Measurements from ENCODE around the gene CGNL1.

The CGNL1 gene

GRCh38 chr15:57463360-57463759 lies 87.1 kb downstream of the CGNL1 start:
- H3K4me1 ChIP-seq (ENCODE audit: control insufficient read depth, insufficient read depth, low read length, poor library complexity, severe bottlenecking) = no peaks in the 10 kb centered on the region
- H3K9me3 ChIP-seq (ENCODE audit: control insufficient read depth, low read length) = no peaks in the 10 kb centered on the region
- H3K36me3 ChIP-seq (ENCODE audit: control insufficient read depth, insufficient read depth, low read length) = no peaks in the 10 kb centered on the region
- H3K27me3 ChIP-seq (replicated peaks; ENCODE audit: control insufficient read depth, insufficient read depth, low read length, poor library complexity, severe bottlenecking) = no peaks in the 10 kb centered on the region
- no peak for DNase-seq
- H3K27ac ChIP-seq (ENCODE audit: insufficient read depth, low read length, poor library complexity, severe bottlenecking) = no peak overlapping the region
- no peak overlapping the region for H3K4me3 ChIP-seq (ENCODE audit: insufficient read depth, low read depth, low read length, poor library complexity, severe bottlenecking)

- no peak for DNase-seq
- Histone ChIP-seq H3K9me3 (ENCODE audit: control insufficient read depth, low read length) (no peaks in the 10 kb centered on the region), H3K27me3 (replicated peaks; ENCODE audit: control insufficient read depth, insufficient read depth, low read length, poor library complexity, severe bottlenecking) (no peaks in the 10 kb centered on the region), H3K4me3 (ENCODE audit: insufficient read depth, low read depth, low read length, poor library complexity, severe bottlenecking) (no peak overlapping the region), H3K4me1 (ENCODE audit: control insufficient read depth, insufficient read depth, low read length, poor library complexity, severe bottlenecking) (no peaks in the 10 kb centered on the region), H3K36me3 (ENCODE audit: control insufficient read depth, insufficient read depth, low read length) (no peaks in the 10 kb centered on the region), H3K27ac (ENCODE audit: insufficient read depth, low read length, poor library complexity, severe bottlenecking) (no peak overlapping the region)
These were observed 88.2 kb downstream of the CGNL1 start for GRCh38 chr15:57464480-57464879.

- H3K27ac ChIP-seq (ENCODE audit: insufficient read depth, low read length, poor library complexity, severe bottlenecking) = no peak overlapping the region
- no peak overlapping the region for H3K4me3 ChIP-seq (ENCODE audit: insufficient read depth, low read depth, low read length, poor library complexity, severe bottlenecking)
- H3K4me1 ChIP-seq (ENCODE audit: control insufficient read depth, insufficient read depth, low read length, poor library complexity, severe bottlenecking) = no peaks in the 10 kb centered on the region
- no peaks in the 10 kb centered on the region for H3K9me3 ChIP-seq (ENCODE audit: control insufficient read depth, low read length)
- no peaks in the 10 kb centered on the region for H3K36me3 ChIP-seq (ENCODE audit: control insufficient read depth, insufficient read depth, low read length)
- DNase-seq = no peak
- no peaks in the 10 kb centered on the region for H3K27me3 ChIP-seq (replicated peaks; ENCODE audit: control insufficient read depth, insufficient read depth, low read length, poor library complexity, severe bottlenecking)
These were observed 92.2 kb downstream of the CGNL1 start for GRCh38 chr15:57468486-57468885.

GRCh38 chr15:57470543-57470942 lies 94.2 kb downstream of the CGNL1 start:
- H3K27me3 ChIP-seq (replicated peaks; ENCODE audit: control insufficient read depth, insufficient read depth, low read length, poor library complexity, severe bottlenecking) = no peaks in the 10 kb centered on the region
- no peaks in the 10 kb centered on the region for H3K4me1 ChIP-seq (ENCODE audit: control insufficient read depth, insufficient read depth, low read length, poor library complexity, severe bottlenecking)
- no peak overlapping the region for H3K27ac ChIP-seq (ENCODE audit: insufficient read depth, low read length, poor library complexity, severe bottlenecking)
- H3K4me3 ChIP-seq (ENCODE audit: insufficient read depth, low read depth, low read length, poor library complexity, severe bottlenecking) = no peak overlapping the region
- H3K9me3 ChIP-seq (ENCODE audit: control insufficient read depth, low read length) = no peaks in the 10 kb centered on the region
- no peaks in the 10 kb centered on the region for H3K36me3 ChIP-seq (ENCODE audit: control insufficient read depth, insufficient read depth, low read length)
- DNase-seq = no peak

- no peaks in the 10 kb centered on the region for H3K36me3 ChIP-seq (ENCODE audit: control insufficient read depth, insufficient read depth, low read length)
These were observed 96.6 kb downstream of the CGNL1 start for GRCh38 chr15:57472861-57473260.

GRCh38 chr15:57476533-57476975 lies 100.2 kb downstream of the CGNL1 start:
- no peaks in the 10 kb centered on the region for H3K27me3 ChIP-seq (replicated peaks; ENCODE audit: control insufficient read depth, insufficient read depth, low read length, poor library complexity, severe bottlenecking)

More at GRCh38 chr15:57472861-57473260, 96.6 kb downstream of the CGNL1 start:
- Histone ChIP-seq H3K27me3 (replicated peaks; ENCODE audit: control insufficient read depth, insufficient read depth, low read length, poor library complexity, severe bottlenecking) (no peaks in the 10 kb centered on the region), H3K9me3 (ENCODE audit: control insufficient read depth, low read length) (no peaks in the 10 kb centered on the region), H3K4me1 (ENCODE audit: control insufficient read depth, insufficient read depth, low read length, poor library complexity, severe bottlenecking) (no peaks in the 10 kb centered on the region), H3K27ac (ENCODE audit: insufficient read depth, low read length, poor library complexity, severe bottlenecking) (no peak overlapping the region), H3K4me3 (ENCODE audit: insufficient read depth, low read depth, low read length, poor library complexity, severe bottlenecking) (no peak overlapping the region)
- DNase-seq = no peak

GRCh38 chr15:57477736-57478522 lies 101.6 kb downstream of the CGNL1 start:
- Histone ChIP-seq H3K9me3 (ENCODE audit: control insufficient read depth, low read length) (no peaks in the 10 kb centered on the region), H3K36me3 (ENCODE audit: control insufficient read depth, insufficient read depth, low read length) (no peaks in the 10 kb centered on the region), H3K27me3 (replicated peaks; ENCODE audit: control insufficient read depth, insufficient read depth, low read length, poor library complexity, severe bottlenecking) (no peaks in the 10 kb centered on the region), H3K4me3 (ENCODE audit: insufficient read depth, low read depth, low read length, poor library complexity, severe bottlenecking) (no peak overlapping the region), H3K27ac (ENCODE audit: insufficient read depth, low read length, poor library complexity, severe bottlenecking) (no peak overlapping the region), H3K4me1 (ENCODE audit: control insufficient read depth, insufficient read depth, low read length, poor library complexity, severe bottlenecking) (no peaks in the 10 kb centered on the region)
- no peak for DNase-seq

More at GRCh38 chr15:57476533-57476975, 100.2 kb downstream of the CGNL1 start:
- H3K4me1 ChIP-seq (ENCODE audit: control insufficient read depth, insufficient read depth, low read length, poor library complexity, severe bottlenecking) = no peaks in the 10 kb centered on the region
- H3K36me3 ChIP-seq (ENCODE audit: control insufficient read depth, insufficient read depth, low read length) = no peaks in the 10 kb centered on the region
- H3K9me3 ChIP-seq (ENCODE audit: control insufficient read depth, low read length) = no peaks in the 10 kb centered on the region
- H3K27ac ChIP-seq (ENCODE audit: insufficient read depth, low read length, poor library complexity, severe bottlenecking) = no peak overlapping the region
- DNase-seq = no peak
- no peak overlapping the region for H3K4me3 ChIP-seq (ENCODE audit: insufficient read depth, low read depth, low read length, poor library complexity, severe bottlenecking)

- no peaks in the 10 kb centered on the region for H3K36me3 ChIP-seq (ENCODE audit: control insufficient read depth, insufficient read depth, low read length)
- H3K27ac ChIP-seq (ENCODE audit: insufficient read depth, low read length, poor library complexity, severe bottlenecking) = no peak overlapping the region
- no peak overlapping the region for H3K4me3 ChIP-seq (ENCODE audit: insufficient read depth, low read depth, low read length, poor library complexity, severe bottlenecking)
- H3K27me3 ChIP-seq (replicated peaks; ENCODE audit: control insufficient read depth, insufficient read depth, low read length, poor library complexity, severe bottlenecking) = no peaks in the 10 kb centered on the region
- H3K9me3 ChIP-seq (ENCODE audit: control insufficient read depth, low read length) = no peaks in the 10 kb centered on the region
- no peak for DNase-seq
- H3K4me1 ChIP-seq (ENCODE audit: control insufficient read depth, insufficient read depth, low read length, poor library complexity, severe bottlenecking) = no peaks in the 10 kb centered on the region
These were observed 102.7 kb downstream of the CGNL1 start for GRCh38 chr15:57479005-57479404.

GRCh38 chr15:57481038-57481705 lies 104.9 kb downstream of the CGNL1 start:
- Histone ChIP-seq H3K9me3 (ENCODE audit: control insufficient read depth, low read length) (no peaks in the 10 kb centered on the region), H3K36me3 (ENCODE audit: control insufficient read depth, insufficient read depth, low read length) (no peaks in the 10 kb centered on the region), H3K27ac (ENCODE audit: insufficient read depth, low read length, poor library complexity, severe bottlenecking) (no peak overlapping the region), H3K4me3 (ENCODE audit: insufficient read depth, low read depth, low read length, poor library complexity, severe bottlenecking) (no peak overlapping the region), H3K27me3 (replicated peaks; ENCODE audit: control insufficient read depth, insufficient read depth, low read length, poor library complexity, severe bottlenecking) (no peaks in the 10 kb centered on the region), H3K4me1 (ENCODE audit: control insufficient read depth, insufficient read depth, low read length, poor library complexity, severe bottlenecking) (no peaks in the 10 kb centered on the region)
- no peak for DNase-seq

- DNase-seq = no peak
These were observed 109.6 kb downstream of the CGNL1 start for GRCh38 chr15:57485869-57486268.

More at GRCh38 chr15:57485869-57486268, 109.6 kb downstream of the CGNL1 start:
- Histone ChIP-seq H3K27ac (ENCODE audit: insufficient read depth, low read length, poor library complexity, severe bottlenecking) (no peak overlapping the region), H3K27me3 (replicated peaks; ENCODE audit: control insufficient read depth, insufficient read depth, low read length, poor library complexity, severe bottlenecking) (no peaks in the 10 kb centered on the region), H3K4me3 (ENCODE audit: insufficient read depth, low read depth, low read length, poor library complexity, severe bottlenecking) (no peak overlapping the region), H3K4me1 (ENCODE audit: control insufficient read depth, insufficient read depth, low read length, poor library complexity, severe bottlenecking) (no peaks in the 10 kb centered on the region), H3K9me3 (ENCODE audit: control insufficient read depth, low read length) (no peaks in the 10 kb centered on the region), H3K36me3 (ENCODE audit: control insufficient read depth, insufficient read depth, low read length) (no peaks in the 10 kb centered on the region)

All from effector memory CD4-positive, alpha-beta T cell (primary cell).